ENCODE results near the gene NOTCH2NLA.
"Not testable (repeated sequence)": the region's sequence is repeated elsewhere in the genome, so short reads cannot be mapped to it uniquely, and the experiment has no call there.

The NOTCH2NLA gene

DNA sequence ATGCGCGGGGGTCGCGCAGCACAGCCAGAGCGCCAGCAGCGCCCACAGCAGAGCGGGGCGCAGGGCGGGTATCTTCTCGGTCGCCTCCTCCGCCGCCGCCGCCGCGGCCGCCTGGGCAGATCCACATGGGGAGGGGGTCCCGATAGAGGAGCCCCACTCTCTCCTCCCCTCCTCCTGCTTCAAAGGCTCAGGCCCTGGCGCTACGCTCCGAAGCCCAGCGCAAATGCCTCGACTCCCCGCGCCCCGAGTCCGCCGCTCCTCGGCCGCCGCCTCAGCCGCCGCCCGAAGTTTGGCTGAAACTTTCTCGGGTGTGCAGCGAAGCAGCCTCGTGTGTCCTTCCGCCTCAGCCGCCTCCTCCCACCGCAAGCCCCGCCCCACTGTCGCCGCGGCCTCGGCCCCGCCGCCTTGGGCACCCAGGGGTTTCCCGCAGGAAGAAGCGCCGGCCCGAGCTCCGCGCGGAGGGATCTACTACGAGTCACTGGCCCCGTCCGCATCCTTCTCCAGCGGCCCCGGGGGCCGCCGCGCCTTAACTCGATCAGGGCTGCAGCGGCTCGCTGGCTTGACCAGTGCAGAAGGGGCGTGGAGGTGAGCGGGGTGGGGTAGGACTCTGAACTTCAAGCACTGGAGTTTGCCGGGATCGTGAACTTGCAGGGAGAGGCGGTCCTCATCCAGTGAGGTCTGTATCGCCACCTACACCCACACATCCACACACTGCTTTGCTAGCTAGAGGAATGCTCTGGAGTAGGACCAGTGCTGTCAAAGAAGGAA lies at the start of gene NOTCH2NLA:
Gene NOTCH2NLA, minus strand, starts transcription at position 312 of the 768 bp plus-strand sequence. CDS start 39,684 bp downstream, outside the sequence.
- in situ Hi-C loops (cut with HindIII; ENCODE audit: low sequenced_read_pairs): not testable (repeated sequence)

DNA sequence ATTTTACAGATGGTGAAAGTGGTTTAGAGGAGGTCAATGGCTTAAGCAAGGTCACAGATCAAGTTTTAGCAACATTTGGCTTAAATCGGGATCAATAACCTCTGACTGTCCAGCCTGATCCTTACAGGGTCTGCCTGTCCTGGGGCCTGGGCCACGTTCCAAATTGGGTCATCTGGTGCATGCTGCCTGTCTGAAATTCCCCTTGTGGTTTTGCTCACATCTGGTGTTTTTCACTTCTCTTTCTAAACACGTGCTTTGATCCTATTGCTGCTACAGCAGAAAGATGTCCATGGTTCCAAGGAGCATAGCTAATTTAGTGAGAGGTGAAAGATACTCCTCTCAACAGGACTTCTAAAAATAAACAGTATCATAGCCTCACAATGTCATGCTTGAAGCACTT lies 49.5 kb upstream of the NOTCH2NLA start:
- in situ Hi-C loops (cut with HindIII; ENCODE audit: low sequenced_read_pairs): not testable (repeated sequence)

DNA sequence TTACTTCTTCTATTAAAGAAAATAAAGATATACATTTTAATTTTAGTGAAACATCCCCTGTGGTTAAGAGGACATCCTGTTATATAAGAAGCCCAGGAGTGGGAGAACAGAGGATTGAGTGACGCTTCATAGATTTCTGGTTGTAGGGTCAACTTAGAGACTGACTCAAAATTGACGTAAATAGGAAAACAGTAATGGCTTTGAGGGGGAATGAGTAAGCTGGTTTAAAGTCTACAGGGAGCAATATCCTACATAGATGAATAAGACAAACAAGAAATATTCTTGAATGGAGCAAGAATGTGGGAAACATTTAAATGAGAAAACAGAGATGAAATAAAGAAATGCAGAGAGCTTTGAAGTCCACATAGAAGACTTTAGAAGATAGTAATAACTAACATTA lies 48.3 kb upstream of the NOTCH2NLA start:
- in situ Hi-C loops (cut with HindIII; ENCODE audit: low sequenced_read_pairs): not testable (repeated sequence)

- in situ Hi-C loops (cut with HindIII; ENCODE audit: low sequenced_read_pairs): not testable (repeated sequence)
Measured at GRCh38 chr1:146274083-146274482, 45.3 kb upstream of the NOTCH2NLA start.

- in situ Hi-C loops (cut with HindIII; ENCODE audit: low sequenced_read_pairs): not testable (repeated sequence)
Measured at GRCh38 chr1:146273194-146273593, 44.4 kb upstream of the NOTCH2NLA start.

DNA sequence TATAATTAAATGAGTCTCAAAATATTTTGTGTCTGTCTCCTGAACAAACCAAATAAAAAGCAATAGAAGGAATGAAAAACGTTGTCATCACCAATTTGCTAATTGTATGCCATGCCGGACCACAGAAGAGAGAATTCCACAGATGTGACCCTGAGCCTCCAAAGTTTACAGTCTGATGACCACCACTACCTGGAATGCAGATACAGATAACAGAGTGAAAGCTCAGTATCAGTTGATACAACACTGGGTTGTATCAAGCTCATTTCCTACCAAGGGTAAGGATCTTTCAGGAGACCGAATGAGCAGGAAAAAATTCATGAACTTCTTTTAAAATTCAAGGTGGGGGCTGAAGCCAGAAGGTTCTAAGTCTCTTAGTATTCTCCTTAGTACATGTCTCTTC lies 43.9 kb upstream of the NOTCH2NLA start:
- in situ Hi-C loops (cut with HindIII; ENCODE audit: low sequenced_read_pairs): not testable (repeated sequence)

- in situ Hi-C loops (cut with HindIII; ENCODE audit: low sequenced_read_pairs): not testable (repeated sequence)
Measured at GRCh38 chr1:146271977-146272376, 43.2 kb upstream of the NOTCH2NLA start.

- in situ Hi-C loops (cut with HindIII; ENCODE audit: low sequenced_read_pairs): not testable (repeated sequence)
Measured at GRCh38 chr1:146270129-146270528, 41.3 kb upstream of the NOTCH2NLA start.

- in situ Hi-C loops (cut with HindIII; ENCODE audit: low sequenced_read_pairs): not testable (repeated sequence)
Measured at GRCh38 chr1:146266179-146266748, 37.4 kb upstream of the NOTCH2NLA start.

DNA sequence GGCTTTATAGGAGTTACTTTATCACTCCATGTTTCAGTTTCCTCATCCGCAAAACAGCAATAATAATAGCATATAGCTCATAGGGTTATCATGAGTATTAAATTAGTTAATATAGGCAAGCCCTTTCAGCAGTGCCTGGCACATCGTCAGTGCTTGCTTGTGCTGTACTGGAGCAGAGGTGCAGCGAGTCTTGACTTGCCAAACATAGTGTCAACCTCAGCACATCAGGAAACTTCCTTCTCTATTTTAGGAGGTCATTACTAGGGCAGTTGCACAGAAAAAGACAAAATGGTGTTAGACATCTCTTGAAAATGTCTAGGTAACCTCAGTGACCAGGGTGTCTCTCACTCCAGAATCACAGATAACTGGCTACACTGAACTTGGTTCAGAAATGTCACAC lies 35.9 kb upstream of the NOTCH2NLA start:
- in situ Hi-C loops (cut with HindIII; ENCODE audit: low sequenced_read_pairs): not testable (repeated sequence)

- in situ Hi-C loops (cut with HindIII; ENCODE audit: low sequenced_read_pairs): not testable (repeated sequence)
Measured at GRCh38 chr1:146260006-146260730, 31.3 kb upstream of the NOTCH2NLA start.

GRCh38 chr1:146257992-146258552 lies 29.3 kb upstream of the NOTCH2NLA start:
- in situ Hi-C loops (cut with HindIII; ENCODE audit: low sequenced_read_pairs): not testable (repeated sequence)

- in situ Hi-C loops (cut with HindIII; ENCODE audit: low sequenced_read_pairs): not testable (repeated sequence)
Measured at GRCh38 chr1:146254569-146255197, 25.9 kb upstream of the NOTCH2NLA start.

GRCh38 chr1:146253249-146253855 lies 24.5 kb upstream of the NOTCH2NLA start:
- in situ Hi-C loops (cut with HindIII; ENCODE audit: low sequenced_read_pairs): not testable (repeated sequence)

- in situ Hi-C loops (cut with HindIII; ENCODE audit: low sequenced_read_pairs): not testable (repeated sequence)
Measured at GRCh38 chr1:146251523-146251922, 22.7 kb upstream of the NOTCH2NLA start.

DNA sequence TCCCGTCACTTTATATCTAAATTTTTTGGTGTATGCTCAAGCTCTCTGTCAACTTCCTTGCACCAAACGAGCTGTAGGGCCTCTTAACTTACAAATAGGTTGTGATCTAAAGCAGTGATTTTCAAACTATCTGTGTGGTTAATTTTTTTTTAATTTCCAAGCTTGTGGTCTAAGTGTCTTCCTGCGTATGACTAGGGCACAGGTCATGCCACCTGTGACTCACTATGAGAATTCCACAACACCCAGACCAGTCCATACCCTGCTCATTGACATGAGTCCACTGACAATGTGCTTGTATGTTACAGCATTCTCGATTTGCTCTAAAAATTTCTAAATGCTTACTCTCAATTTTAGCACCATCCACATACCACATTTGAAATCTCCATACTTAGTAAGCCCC lies 19.8 kb upstream of the NOTCH2NLA start:
- in situ Hi-C loops (cut with HindIII; ENCODE audit: low sequenced_read_pairs): not testable (repeated sequence)

DNA sequence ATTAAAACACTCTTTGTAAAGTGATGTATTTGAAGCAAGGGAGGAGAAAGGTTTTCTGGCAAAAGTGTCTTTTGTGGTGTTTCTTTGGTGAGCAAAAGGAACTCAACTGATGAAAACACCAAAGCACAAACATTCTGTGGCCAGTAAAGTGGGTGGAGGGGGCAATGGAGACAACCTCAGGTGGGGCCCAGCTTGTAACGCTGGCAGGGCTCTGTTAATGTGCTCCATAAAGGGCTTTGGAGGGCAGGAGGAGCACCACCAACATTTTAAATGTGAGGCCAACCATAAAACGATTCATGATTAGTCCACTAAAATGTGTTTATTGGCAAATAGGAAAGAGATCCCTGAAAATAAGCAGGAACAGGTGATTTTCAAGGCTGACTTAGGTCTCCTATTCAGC lies 7.8 kb upstream of the NOTCH2NLA start:
- in situ Hi-C loops (cut with HindIII; ENCODE audit: low sequenced_read_pairs): not testable (repeated sequence)

GRCh38 chr1:146236026-146236601 lies 7.3 kb upstream of the NOTCH2NLA start:
- in situ Hi-C loops (cut with HindIII; ENCODE audit: low sequenced_read_pairs): not testable (repeated sequence)

GRCh38 chr1:146228144-146228682 lies 608 bp downstream of the NOTCH2NLA start:
- in situ Hi-C loops (cut with HindIII; ENCODE audit: low sequenced_read_pairs): not testable (repeated sequence)

DNA sequence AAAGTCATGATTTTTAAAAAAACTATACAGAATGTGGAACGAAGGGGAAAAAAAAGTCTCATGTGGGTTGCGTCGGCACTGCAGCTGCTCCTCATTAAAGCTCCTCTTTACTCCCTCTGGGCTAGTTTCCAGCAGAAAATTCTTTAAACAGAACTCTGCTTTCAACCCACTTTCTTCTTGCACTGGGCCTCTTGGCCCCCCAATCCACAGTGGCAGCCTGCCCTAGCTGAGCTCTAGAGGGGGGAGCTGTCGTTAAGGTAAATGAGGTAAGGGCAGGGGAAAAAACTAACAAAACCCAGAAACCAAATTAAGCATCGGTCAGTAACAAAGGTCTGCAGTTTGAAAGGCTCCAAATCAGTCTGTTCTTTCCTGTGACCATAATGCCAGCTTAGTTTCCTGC lies 54.3 kb downstream of the NOTCH2NLA start:
- in situ Hi-C loops (cut with HindIII; ENCODE audit: low sequenced_read_pairs): not testable (repeated sequence)
